ENCODE results near the gene NSFL1C. TPM values are rescaled to one million over a fixed set of nuclear protein-coding genes. Genes with fewer than 3 reads are reported as not detected.

The NSFL1C gene
- total RNA-seq, 2 experiments from 2014 or later = 67.2 to 67.9 TPM

DNA sequence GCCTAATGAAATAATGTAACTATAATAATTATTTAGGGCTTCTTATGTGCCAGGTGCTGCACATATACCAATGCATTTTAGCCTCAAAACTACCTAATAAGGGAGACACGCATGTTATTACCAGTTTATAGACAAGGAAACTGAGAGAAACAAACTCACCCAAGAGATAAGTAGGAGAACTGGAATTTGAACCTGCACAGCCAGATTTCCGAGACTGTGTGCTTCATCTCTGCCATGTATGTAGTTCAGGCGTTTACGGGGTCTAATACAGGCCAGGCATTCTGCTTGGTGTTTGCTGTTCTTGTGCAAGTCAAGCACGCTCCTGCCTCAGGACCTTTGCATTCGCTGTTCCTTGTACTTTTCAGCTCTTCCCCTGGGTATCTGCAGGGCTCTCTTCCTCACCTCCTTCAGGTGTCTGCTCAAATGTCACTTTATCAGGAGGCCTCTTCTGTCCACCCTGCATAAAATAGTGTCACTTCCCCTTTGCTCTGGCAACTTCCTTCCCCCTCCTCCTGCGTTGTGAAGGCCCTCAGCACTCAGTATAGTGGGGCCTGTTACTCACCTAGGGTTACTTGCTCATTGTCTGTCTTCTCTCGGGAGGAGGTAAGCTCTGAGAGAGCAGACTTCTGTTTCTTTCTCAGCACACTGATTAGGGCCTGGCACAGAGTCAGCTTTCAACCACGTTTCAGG lies 6.1 kb upstream of the NSFL1C start:
- H3K9me3 Mint-ChIP-seq = no peaks in the 10 kb centered on the region
- intact Hi-C loops (cut with micrococcal nuclease) = no loop called here
- H3K36me3 Mint-ChIP-seq (ENCODE audit: low read depth) = no peaks in the 10 kb centered on the region
- POLR2A ChIA-PET = interaction anchor here (0.9 kb wide), 1 partner anchor 11 kb away, joined by 3 read pairs; no protein-coding TSS in a partner anchor
- TF ChIP-seq, protein P1, sequence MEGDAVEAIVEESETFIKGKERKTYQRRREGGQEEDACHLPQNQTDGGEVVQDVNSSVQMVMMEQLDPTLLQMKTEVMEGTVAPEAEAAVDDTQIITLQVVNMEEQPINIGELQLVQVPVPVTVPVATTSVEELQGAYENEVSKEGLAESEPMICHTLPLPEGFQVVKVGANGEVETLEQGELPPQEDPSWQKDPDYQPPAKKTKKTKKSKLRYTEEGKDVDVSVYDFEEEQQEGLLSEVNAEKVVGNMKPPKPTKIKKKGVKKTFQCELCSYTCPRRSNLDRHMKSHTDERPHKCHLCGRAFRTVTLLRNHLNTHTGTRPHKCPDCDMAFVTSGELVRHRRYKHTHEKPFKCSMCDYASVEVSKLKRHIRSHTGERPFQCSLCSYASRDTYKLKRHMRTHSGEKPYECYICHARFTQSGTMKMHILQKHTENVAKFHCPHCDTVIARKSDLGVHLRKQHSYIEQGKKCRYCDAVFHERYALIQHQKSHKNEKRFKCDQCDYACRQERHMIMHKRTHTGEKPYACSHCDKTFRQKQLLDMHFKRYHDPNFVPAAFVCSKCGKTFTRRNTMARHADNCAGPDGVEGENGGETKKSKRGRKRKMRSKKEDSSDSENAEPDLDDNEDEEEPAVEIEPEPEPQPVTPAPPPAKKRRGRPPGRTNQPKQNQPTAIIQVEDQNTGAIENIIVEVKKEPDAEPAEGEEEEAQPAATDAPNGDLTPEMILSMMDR (IDR thresholded peaks at IDR 0.05) = no peak
- CTCF ChIA-PET = interaction anchor here (0.6 to 3.2 kb wide), 3 partner anchors 31 to 304 kb away, joined by 3 to 22 read pairs (median 5); no protein-coding TSS in a partner anchor
- no peak overlapping the region for H3K4me3 Mint-ChIP-seq
- DNase-seq = no peak
- no peak for ATAC-seq
- H3K27ac Mint-ChIP-seq = no peak overlapping the region
- peaks cover 4% of the 10 kb centered on the region for H3K27me3 Mint-ChIP-seq
- peaks cover 4% of the 10 kb centered on the region for H3K4me1 Mint-ChIP-seq (ENCODE audit: low read depth)

DNA sequence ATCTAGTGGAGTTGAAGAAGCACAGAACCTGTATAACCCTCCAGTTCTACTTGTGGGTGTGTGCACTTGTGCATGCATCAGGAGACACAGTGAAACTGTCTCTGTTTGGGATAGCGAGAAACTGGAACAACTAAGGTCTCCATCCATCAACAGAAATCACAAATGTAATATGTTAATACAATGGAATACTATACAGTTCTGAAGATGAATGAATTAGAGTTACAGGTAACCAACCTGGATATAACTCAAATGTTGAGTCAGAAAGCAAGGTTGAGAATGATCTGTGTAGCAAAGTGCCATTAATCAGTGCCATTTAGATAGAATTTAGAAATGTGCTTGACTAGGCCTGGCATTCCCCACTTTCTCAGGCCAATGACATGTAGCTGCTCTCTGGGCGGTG lies 4.6 kb upstream of the NSFL1C start:
- ATAC-seq = no peak
- no peak overlapping the region for H3K4me3 Mint-ChIP-seq
- H3K9me3 Mint-ChIP-seq = no peaks in the 10 kb centered on the region
- POLR2A ChIA-PET = no interaction called here
- intact Hi-C loops (cut with micrococcal nuclease) = no loop called here
- peaks cover 13% of the 10 kb centered on the region for H3K4me1 Mint-ChIP-seq (ENCODE audit: low read depth)
- DNase-seq = no peak
- peaks cover 4% of the 10 kb centered on the region for H3K27me3 Mint-ChIP-seq
- CTCF ChIA-PET = interaction anchor here (1.0 kb wide), 1 partner anchor 306 kb away, joined by 3 read pairs; no protein-coding TSS in a partner anchor
- no peak overlapping the region for H3K27ac Mint-ChIP-seq
- TF ChIP-seq, protein P1 (IDR thresholded peaks at IDR 0.05) = no peak
- no peaks in the 10 kb centered on the region for H3K36me3 Mint-ChIP-seq (ENCODE audit: low read depth)

DNA sequence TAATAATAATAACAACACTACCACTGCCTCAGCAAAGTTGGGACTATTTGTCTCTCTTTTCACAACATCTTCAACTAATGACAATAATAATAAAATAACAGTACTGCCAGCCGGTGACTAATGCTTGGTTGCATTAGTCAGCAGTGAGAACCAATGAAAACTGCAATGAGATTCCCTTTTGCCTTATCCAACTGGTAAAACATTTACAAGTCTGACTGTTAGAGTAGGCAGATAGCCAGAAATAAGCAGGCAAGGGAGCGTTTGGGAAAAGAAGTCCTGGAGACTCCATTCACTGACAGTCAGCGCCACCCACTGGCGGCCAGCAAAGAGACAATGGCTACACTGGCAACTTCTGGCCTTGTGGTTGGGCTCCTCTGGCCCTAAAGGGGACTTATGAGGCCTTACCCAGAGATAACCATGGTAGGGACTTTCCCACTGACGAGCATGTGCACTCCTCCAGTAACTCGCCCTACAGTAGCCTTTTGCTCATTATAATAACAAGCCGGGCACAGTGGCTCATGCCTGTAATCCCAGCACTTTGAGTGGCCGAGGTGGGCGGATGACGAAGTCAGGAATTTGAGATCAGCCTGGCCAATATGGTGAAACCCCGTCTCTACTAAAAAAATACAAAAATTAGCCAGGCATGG lies 3.4 kb upstream of the NSFL1C start:
- intact Hi-C loops (cut with micrococcal nuclease) = loop anchor here (10.0 kb wide), 1 partner anchor 355 kb away; the partner anchor contains the start of gene PSMF1
- H3K27me3 Mint-ChIP-seq = peaks cover 4% of the 10 kb centered on the region
- H3K36me3 Mint-ChIP-seq (ENCODE audit: low read depth) = no peaks in the 10 kb centered on the region
- H3K4me3 Mint-ChIP-seq = no peak overlapping the region
- DNase-seq (peak; percentile 36), ATAC-seq (no peak)
- peaks cover 22% of the 10 kb centered on the region for H3K4me1 Mint-ChIP-seq (ENCODE audit: low read depth)
- no peaks in the 10 kb centered on the region for H3K9me3 Mint-ChIP-seq
- ChIA-PET POLR2A (no interaction called here), CTCF (interaction anchor here (4.5 kb wide), 1 partner anchor 33 kb away, joined by 44 read pairs; no protein-coding TSS in a partner anchor)
- no peak overlapping the region for H3K27ac Mint-ChIP-seq
- TF ChIP-seq, protein P1 (IDR thresholded peaks at IDR 0.05) = peak; percentile 42

DNA sequence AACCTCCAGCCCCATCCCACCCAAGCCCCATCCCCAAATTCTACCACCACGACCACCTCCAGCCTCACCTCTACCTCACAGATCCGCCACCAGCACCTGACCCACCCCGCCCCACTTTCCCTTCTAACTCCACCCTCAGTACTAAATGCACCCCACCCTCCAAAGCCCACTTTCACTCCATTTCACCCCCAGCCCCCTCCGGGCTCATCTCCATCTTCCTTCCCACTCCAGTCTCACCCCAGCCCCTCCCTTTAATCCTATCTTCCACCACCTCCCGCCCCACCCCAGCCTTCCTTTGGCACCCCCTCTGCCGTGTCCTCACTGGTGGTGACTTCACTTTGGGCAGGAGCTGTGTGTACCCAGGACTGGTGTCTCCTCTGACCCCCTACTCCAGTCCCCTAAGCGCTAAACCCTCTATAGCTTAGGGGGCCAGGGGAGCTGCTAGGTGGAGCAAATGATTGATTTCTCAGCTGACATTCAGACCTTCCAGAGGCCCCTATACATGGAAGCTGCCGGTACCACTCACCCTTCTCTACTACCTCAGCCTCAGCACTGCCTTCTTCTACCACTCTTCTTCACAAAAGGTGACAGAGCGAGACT lies 2.8 kb upstream of the NSFL1C start:
- POLR2A ChIA-PET = no interaction called here
- Mint-ChIP-seq H3K9me3 (no peaks in the 10 kb centered on the region), H3K27ac (no peak overlapping the region), H3K36me3 (ENCODE audit: low read depth) (peaks cover under 1% of the 10 kb centered on the region), H3K4me3 (no peak overlapping the region), H3K4me1 (ENCODE audit: low read depth) (peaks cover 29% of the 10 kb centered on the region), H3K27me3 (peaks cover 4% of the 10 kb centered on the region)
- CTCF ChIA-PET = interaction anchor here (1.2 to 4.5 kb wide), 3 partner anchors 28 to 308 kb away, joined by 3 to 44 read pairs (median 4); no protein-coding TSS in a partner anchor
- intact Hi-C loops (cut with micrococcal nuclease) = loop anchor here (10.0 kb wide), 1 partner anchor 355 kb away; the partner anchor contains the start of gene PSMF1
- ATAC-seq = no peak
- TF ChIP-seq, protein P1 (IDR thresholded peaks at IDR 0.05) = no peak
- no peak for DNase-seq

Data from activated CD8-positive, alpha-beta T cell treated with anti-CD3 and anti-CD28 coated beads for 36 hours (primary cell).